Calu3 (cell line): ENCODE measurements around the gene RHBDD1. TPM values are rescaled to one million over a fixed set of nuclear protein-coding genes. Genes with fewer than 3 reads are reported as not detected.
A peak's percentile ranks its signal among the peaks of the same experiment; 100 is the strongest.

Experiments used
- BruUV-seq: library from RNA; stranded (reverse); fragments of 400-500 nt; replicated peaks from 2 replicates; lab custom pipeline; 2021; lab: Mats Ljungman, UMichigan
- CTCF ChIA-PET: fragments of 300-600 bp; sonication (Branson Sonifier 250); formaldehyde crosslinking; loops from one replicate; lab custom pipeline; 2022; ENCODE audit warnings: antibody characterized with exemption; lab: Charles Lee
- DNase-seq: peaks from one replicate; pipeline ENCODE4 v3.0.0; 2022
- H3K27ac Mint-ChIP-seq: one replicate; pipeline ENCODE4 v1.8.0; 2022; ENCODE audit warnings: mixed read lengths; ENCODE audit not compliant: unreplicated experiment
- H3K27me3 Mint-ChIP-seq: one replicate; pipeline ENCODE4 v1.8.0; 2022; ENCODE audit warnings: mixed read lengths; ENCODE audit not compliant: unreplicated experiment
- H3K36me3 Mint-ChIP-seq: one replicate; pipeline ENCODE4 v1.8.0; 2022; ENCODE audit warnings: mild to moderate bottlenecking, moderate library complexity, mixed read lengths; ENCODE audit not compliant: insufficient read depth, unreplicated experiment
- H3K4me1 Mint-ChIP-seq: one replicate; pipeline ENCODE4 v1.8.0; 2022; ENCODE audit warnings: mild to moderate bottlenecking, low read depth, mixed read lengths; ENCODE audit not compliant: unreplicated experiment
- H3K4me3 Mint-ChIP-seq: one replicate; pipeline ENCODE4 v1.8.0; 2022; ENCODE audit warnings: mild to moderate bottlenecking, low read depth, moderate library complexity, mixed read lengths; ENCODE audit not compliant: unreplicated experiment
- H3K9me3 Mint-ChIP-seq: one replicate; pipeline ENCODE4 v1.8.0; 2022; ENCODE audit warnings: low read depth, mixed read lengths; ENCODE audit not compliant: unreplicated experiment
- CTCF ChIP-seq: fragments of 200-600 bp; IDR thresholded peaks from one replicate; pipeline ENCODE4 v1.8.0; 2022; ENCODE audit warnings: antibody characterized with exemption; ENCODE audit not compliant: unreplicated experiment
- intact Hi-C: fragments of 100-400 bp; cut with micrococcal nuclease; formaldehyde crosslinking; loops from one replicate; pipeline ENCODE4 v1.10.0; 2022; ENCODE audit not compliant: unreplicated experiment
- total RNA-seq: library from RNA; stranded (reverse); gene quantifications from 2 replicates; pipeline ENCODE4 v1.2.3, GENCODE V29; 2022

The RHBDD1 gene
- total RNA-seq, 1 experiment from 2014 or later, result 28.7 TPM

- H3K27ac Mint-ChIP-seq, result peak overlapping the region; percentile 83
- peak overlapping the region; percentile 87 for H3K4me3 Mint-ChIP-seq
Observed at GRCh38 chr2:226799976-226800940, 35.6 kb upstream of the RHBDD1 start.

GRCh38 chr2:226800941-226801784 is 34.7 kb upstream of the RHBDD1 start:
- peaks cover 44% of the 10 kb centered on the region for H3K4me1 Mint-ChIP-seq
- CTCF ChIA-PET, result interaction anchor here (1.3 to 1.8 kb wide), 3 partner anchors 46 to 687 kb away, joined by 4 to 5 read pairs (median 4); no protein-coding TSS in a partner anchor
- no peak for TF ChIP-seq CTCF
- H3K27ac Mint-ChIP-seq, result peak overlapping the region; percentile 83
- peaks cover 54% of the 10 kb centered on the region for H3K36me3 Mint-ChIP-seq
- peak overlapping the region; percentile 87 for H3K4me3 Mint-ChIP-seq
- no TSS peak for BruUV-seq
- intact Hi-C loops, result loop anchor here (1.0 to 5.0 kb wide), 5 partner anchors 34 to 684 kb away; no protein-coding TSS in a partner anchor
- H3K9me3 Mint-ChIP-seq, result no peaks in the 10 kb centered on the region
- DNase-seq, result peak; percentile 94
- H3K27me3 Mint-ChIP-seq, result no peaks in the 10 kb centered on the region

More at GRCh38 chr2:226799976-226800940, 35.6 kb upstream of the RHBDD1 start:
- Mint-ChIP-seq H3K9me3 (no peaks in the 10 kb centered on the region), H3K36me3 (peaks cover 62% of the 10 kb centered on the region), H3K27me3 (no peaks in the 10 kb centered on the region), H3K4me1 (peaks cover 51% of the 10 kb centered on the region)
- TF ChIP-seq CTCF, result peak; percentile 9
- CTCF ChIA-PET, result interaction anchor here (0.6 to 1.8 kb wide), 5 partner anchors 20 to 686 kb away, joined by 3 to 5 read pairs (median 3); no protein-coding TSS in a partner anchor
- no peak for DNase-seq
- TSS peak; percentile 43 for BruUV-seq
- intact Hi-C loops, result loop anchor here (1.0 to 5.0 kb wide), 5 partner anchors 35 to 683 kb away; no protein-coding TSS in a partner anchor

- TF ChIP-seq CTCF, result peak; percentile 67
- DNase-seq, result peak; percentile 33
- Mint-ChIP-seq H3K36me3 (peaks cover 41% of the 10 kb centered on the region), H3K27ac (peak overlapping the region; percentile 28), H3K27me3 (no peaks in the 10 kb centered on the region), H3K9me3 (no peaks in the 10 kb centered on the region), H3K4me1 (peaks cover 30% of the 10 kb centered on the region), H3K4me3 (no peak overlapping the region)
- BruUV-seq, result no TSS peak
- intact Hi-C loops, result loop anchor here (1.0 to 5.0 kb wide), 6 partner anchors 183 to 1132 kb away; no protein-coding TSS in a partner anchor
- CTCF ChIA-PET, result interaction anchor here (0.7 to 1.6 kb wide), 15 partner anchors 47 to 1137 kb away, joined by 3 to 14 read pairs (median 4); no protein-coding TSS in a partner anchor
Observed at GRCh38 chr2:226802573-226802972, 33.3 kb upstream of the RHBDD1 start.

- intact Hi-C loops, result loop anchor here (5.0 kb wide), 3 partner anchors 226 to 686 kb away; no protein-coding TSS in a partner anchor
- no peaks in the 10 kb centered on the region for H3K27me3 Mint-ChIP-seq
- H3K36me3 Mint-ChIP-seq, result peaks cover 33% of the 10 kb centered on the region
- no peak for DNase-seq
- H3K4me3 Mint-ChIP-seq, result no peak overlapping the region
- CTCF ChIA-PET, result interaction anchor here (1.3 to 1.6 kb wide), 4 partner anchors 151 to 1131 kb away, joined by 3 to 4 read pairs (median 4); no protein-coding TSS in a partner anchor
- peaks cover 29% of the 10 kb centered on the region for H3K4me1 Mint-ChIP-seq
- BruUV-seq, result no TSS peak
- no peak overlapping the region for H3K27ac Mint-ChIP-seq
- no peaks in the 10 kb centered on the region for H3K9me3 Mint-ChIP-seq
- TF ChIP-seq CTCF, result no peak
Observed at GRCh38 chr2:226803410-226803809, 32.4 kb upstream of the RHBDD1 start.
